ENCODE results near the gene SLC26A6.

Gene SLC26A6

DNA sequence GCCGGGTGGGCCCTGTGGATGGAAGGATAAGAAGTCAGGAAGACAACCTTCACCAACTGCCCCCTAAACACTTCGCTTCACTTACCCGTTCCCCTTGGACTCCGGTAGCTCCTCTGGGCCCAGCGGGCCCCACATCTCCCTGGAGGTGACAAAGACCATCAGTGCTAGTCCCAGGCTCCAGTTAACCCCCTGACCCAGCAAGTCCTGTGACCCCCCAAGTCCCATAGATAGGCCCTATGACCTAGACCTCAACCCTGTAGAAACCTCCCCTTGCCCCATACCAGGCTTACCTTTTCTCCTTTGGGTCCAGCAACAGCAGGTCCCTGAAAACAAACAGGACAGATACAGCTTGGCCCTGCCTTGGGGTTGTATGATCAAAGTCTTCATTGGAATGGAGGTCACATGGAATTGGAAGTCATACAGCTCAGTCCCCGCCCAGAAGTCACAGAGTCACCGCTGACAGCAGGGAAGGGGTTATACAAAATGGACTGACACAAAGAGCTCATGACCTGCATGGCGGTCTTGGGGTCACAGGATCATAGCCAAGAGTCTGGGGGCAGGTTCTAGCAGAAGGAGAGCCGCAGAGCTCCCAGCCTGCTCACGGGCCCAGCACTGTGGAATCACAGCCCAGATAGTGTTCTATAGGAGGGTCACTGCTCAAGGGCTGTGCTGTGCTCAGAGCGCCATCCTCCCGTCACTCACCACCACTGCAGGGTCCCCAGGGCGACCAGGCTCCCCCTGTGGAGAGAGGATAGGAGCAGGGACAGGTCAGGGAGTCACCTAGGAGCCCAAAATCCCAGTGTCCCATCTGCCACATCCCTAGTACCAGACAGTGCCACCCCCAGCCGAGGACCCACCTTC is 53.4 kb downstream of the SLC26A6 start:
- no peak for FAIRE-seq

DNA sequence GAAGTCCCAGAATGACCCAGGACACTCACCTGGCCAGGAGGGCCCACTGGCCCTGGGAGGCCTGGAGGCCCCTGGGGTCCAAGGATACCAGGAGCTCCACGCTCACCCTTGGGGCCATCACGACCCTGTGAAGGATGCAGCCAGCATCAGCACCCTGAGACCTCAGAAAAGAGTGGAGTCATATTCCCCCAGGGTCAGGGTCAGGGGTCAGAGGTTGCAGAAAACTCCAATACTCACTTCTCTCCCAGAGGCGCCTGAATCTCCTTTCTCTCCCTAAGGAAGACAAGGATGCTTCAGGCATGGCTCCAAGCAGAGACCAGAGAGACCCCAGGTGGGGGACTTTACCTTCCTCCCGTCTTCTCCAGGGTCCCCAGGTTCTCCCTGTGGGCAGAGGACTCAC is 58.6 kb downstream of the SLC26A6 start:
- FAIRE-seq (no peak), DNase-seq (ENCODE audit: low spot score) (no peak)

More for the DNA sequence above, 53.4 kb downstream of the SLC26A6 start:
- no peak for DNase-seq (ENCODE audit: low spot score)

All from RCC 7860 (cell line).